ENCODE data around the gene COPA. TPM values are rescaled to one million over a fixed set of nuclear protein-coding genes. Genes with fewer than 3 reads are reported as not detected.

The COPA gene
- total RNA-seq, 3 donors from 2014 or later = 138 to 170 (median 153) TPM

DNA sequence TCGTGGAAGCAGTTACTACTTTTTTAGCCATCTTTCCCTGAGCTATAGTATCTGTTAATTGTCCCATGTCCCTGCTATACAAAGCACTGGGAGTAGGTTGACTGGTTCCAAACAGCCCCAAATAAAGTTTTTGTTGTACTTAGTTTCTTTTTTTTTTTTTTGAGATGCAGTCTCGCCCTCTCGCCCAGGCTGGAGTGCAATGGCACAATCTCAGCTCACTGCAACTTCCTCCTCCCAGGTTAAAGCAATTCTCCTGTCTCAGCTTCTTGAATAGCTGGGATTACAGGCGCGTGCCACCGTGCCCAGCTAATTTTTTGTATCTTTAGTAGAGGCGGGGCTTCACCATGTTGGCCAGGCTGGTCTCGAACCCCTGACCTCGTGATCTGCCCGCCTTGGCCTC, 3.4 kb upstream of the COPA start:
- Histone ChIP-seq H3K4me3 (no peak overlapping the region), H3K4me1 (peaks cover 0 to 11% of the 10 kb centered on the region in 2 donors), H3K27ac (no peak overlapping the region), H3K27me3 (no peaks in the 10 kb centered on the region), H3K36me3 (no peaks in the 10 kb centered on the region), H3K9me3 (no peaks in the 10 kb centered on the region)
- TF ChIP-seq POLR2AphosphoS5 (IDR thresholded peaks at IDR 0.05) (no peak), POLR2A (IDR thresholded peaks at IDR 0.05) (no peak)
- TF ChIP-seq, protein P1, sequence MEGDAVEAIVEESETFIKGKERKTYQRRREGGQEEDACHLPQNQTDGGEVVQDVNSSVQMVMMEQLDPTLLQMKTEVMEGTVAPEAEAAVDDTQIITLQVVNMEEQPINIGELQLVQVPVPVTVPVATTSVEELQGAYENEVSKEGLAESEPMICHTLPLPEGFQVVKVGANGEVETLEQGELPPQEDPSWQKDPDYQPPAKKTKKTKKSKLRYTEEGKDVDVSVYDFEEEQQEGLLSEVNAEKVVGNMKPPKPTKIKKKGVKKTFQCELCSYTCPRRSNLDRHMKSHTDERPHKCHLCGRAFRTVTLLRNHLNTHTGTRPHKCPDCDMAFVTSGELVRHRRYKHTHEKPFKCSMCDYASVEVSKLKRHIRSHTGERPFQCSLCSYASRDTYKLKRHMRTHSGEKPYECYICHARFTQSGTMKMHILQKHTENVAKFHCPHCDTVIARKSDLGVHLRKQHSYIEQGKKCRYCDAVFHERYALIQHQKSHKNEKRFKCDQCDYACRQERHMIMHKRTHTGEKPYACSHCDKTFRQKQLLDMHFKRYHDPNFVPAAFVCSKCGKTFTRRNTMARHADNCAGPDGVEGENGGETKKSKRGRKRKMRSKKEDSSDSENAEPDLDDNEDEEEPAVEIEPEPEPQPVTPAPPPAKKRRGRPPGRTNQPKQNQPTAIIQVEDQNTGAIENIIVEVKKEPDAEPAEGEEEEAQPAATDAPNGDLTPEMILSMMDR (IDR thresholded peaks at IDR 0.05) = no peak
- intact Hi-C loops (cut with DNase I; ENCODE audit: low total_unique reads) = no loop called here
- no peak for DNase-seq (ENCODE audit: low spot score in 2 of 2)

DNA sequence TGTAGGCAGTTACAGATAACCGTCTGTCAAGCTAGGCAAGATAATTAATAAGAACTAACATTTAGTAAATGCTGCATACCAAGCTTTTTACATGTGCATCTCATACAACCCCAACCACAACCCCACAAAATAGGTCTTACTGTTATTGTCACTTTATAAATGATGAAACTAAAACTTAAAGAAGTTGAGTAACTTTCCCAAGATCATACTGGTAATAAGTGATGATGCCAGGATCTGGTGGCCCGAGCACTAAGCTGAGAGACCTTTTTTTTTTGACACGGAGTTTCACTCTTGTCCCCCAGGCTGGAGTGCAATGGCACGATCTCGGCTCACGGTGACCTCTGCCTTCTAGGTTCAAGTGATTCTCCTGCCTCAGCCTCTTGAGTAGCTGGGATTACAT, 1.9 kb upstream of the COPA start:
- no peaks in the 10 kb centered on the region for H3K27me3 ChIP-seq
- no peaks in the 10 kb centered on the region for H3K9me3 ChIP-seq
- no peak overlapping the region for H3K4me3 ChIP-seq
- TF ChIP-seq POLR2AphosphoS5 (IDR thresholded peaks at IDR 0.05) (no peak), POLR2A (IDR thresholded peaks at IDR 0.05) (no peak)
- TF ChIP-seq, protein P1 (IDR thresholded peaks at IDR 0.05) = no peak
- DNase-seq (ENCODE audit: low spot score in 2 of 2) = no peak
- H3K36me3 ChIP-seq = no peaks in the 10 kb centered on the region
- H3K27ac ChIP-seq = no peak overlapping the region
- peaks cover 0 to 20% of the 10 kb centered on the region in 2 donors for H3K4me1 ChIP-seq
- intact Hi-C loops (cut with DNase I; ENCODE audit: low total_unique reads) = no loop called here

DNA sequence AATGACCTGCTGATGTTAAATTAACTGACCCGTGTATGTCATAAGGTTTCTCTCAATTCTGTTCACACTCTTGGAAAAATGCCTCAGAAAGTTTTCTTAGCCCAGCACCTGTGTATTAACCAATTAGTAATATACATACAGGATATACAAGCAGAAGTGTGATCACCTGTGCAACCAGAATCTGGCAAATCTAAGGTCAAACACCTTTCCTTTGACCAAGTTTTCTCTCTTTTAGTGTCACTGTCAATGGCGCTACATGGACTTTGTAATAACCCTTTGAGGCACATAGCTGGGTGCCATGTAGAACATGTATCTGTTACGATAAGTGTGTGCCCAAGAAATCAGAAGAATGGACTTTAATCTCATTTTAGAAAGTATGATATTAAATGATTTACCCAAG, 1.2 kb upstream of the COPA start:
- Histone ChIP-seq H3K27me3 (no peaks in the 10 kb centered on the region), H3K4me1 (peaks cover 0 to 20% of the 10 kb centered on the region in 2 donors), H3K9me3 (no peaks in the 10 kb centered on the region), H3K27ac (peak overlapping the region in 1 of 2 donors; percentile 96), H3K36me3 (no peaks in the 10 kb centered on the region), H3K4me3 (peak overlapping the region; percentile 85 to 99 (median 99))
- TF ChIP-seq, protein P1 (IDR thresholded peaks at IDR 0.05) = no peak
- TF ChIP-seq POLR2A (IDR thresholded peaks at IDR 0.05) (no peak), POLR2AphosphoS5 (IDR thresholded peaks at IDR 0.05) (no peak)
- intact Hi-C loops (cut with DNase I; ENCODE audit: low total_unique reads) = no loop called here
- no peak for DNase-seq (ENCODE audit: low spot score in 2 of 2)

DNA sequence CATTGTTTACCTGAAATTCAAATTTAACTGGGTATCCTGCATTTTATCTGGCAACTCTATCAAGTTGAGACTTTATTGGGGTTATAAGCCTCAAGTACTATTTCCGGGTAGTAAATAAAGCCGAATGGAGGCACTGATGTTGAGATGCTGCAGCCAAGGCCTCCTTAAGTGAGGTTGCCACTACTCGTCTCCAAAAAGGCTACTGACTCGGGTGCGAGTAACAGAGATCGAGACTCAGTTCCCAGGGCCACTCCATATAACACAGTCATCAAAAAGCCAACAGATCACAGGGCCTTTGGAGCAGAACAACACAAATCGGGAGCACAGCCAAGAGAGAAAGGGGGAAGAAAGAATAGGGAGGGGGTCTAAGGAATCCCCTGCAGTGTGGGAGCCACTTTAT, 524 bp downstream of the COPA start:
- TF ChIP-seq POLR2AphosphoS5 (IDR thresholded peaks at IDR 0.05) = no peak
- TF ChIP-seq, protein P1 (IDR thresholded peaks at IDR 0.05) = no peak
- no peak for TF ChIP-seq POLR2A (IDR thresholded peaks at IDR 0.05)
- intact Hi-C loops (cut with DNase I; ENCODE audit: low total_unique reads) = no loop called here
- Histone ChIP-seq H3K27ac (peak overlapping the region; percentile 90 to 96), H3K4me3 (peak overlapping the region; percentile 85 to 99 (median 99)), H3K27me3 (no peaks in the 10 kb centered on the region), H3K36me3 (peaks cover 4% of the 10 kb centered on the region), H3K4me1 (peaks cover 0 to 20% of the 10 kb centered on the region in 2 donors), H3K9me3 (no peaks in the 10 kb centered on the region)
- no peak for DNase-seq (ENCODE audit: low spot score in 2 of 2)

DNA sequence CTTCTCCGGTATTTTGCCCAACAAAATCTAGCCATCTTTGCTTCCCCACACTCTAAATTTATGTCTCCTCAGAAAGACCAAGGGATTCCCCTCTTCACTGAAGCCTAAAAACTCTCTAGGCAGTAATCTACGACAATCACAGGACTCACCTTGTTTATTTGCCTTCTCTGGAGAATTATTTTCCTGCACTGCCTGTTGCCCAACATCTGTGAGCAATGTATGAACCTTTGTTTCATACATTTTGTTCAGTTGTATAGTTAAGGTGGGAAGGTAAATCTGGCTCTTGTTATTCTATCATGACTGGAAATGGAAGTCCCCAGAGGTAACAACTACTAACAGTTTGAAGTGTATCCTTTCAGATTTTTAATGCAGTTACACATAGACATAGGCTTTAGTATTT, 2.2 kb downstream of the COPA start:
- Histone ChIP-seq H3K27me3 (no peaks in the 10 kb centered on the region), H3K4me1 (peaks cover 0 to 20% of the 10 kb centered on the region in 2 donors), H3K36me3 (peaks cover 4% of the 10 kb centered on the region), H3K27ac (no peak overlapping the region), H3K4me3 (no peak overlapping the region), H3K9me3 (no peaks in the 10 kb centered on the region)
- no peak for DNase-seq (ENCODE audit: low spot score in 2 of 2)
- TF ChIP-seq POLR2A (IDR thresholded peaks at IDR 0.05) (no peak), POLR2AphosphoS5 (IDR thresholded peaks at IDR 0.05) (no peak)
- TF ChIP-seq, protein P1 (IDR thresholded peaks at IDR 0.05) = no peak
- intact Hi-C loops (cut with DNase I; ENCODE audit: low total_unique reads) = no loop called here
